Breast epithelium (tissue), 3 donors: ENCODE measurements around the gene PXDC1.

Experiments used
- CTCF ChIP-seq, 3 donors: fragments of 450-650 bp; IDR thresholded peaks; one replicate each; pipeline ENCODE4 v1.5.1; 2016 to 2017; ENCODE audit warnings: antibody characterized with exemption in 3 of 3, mild to moderate bottlenecking in 3 of 3, moderate library complexity in 3 of 3
- POLR2A ChIP-seq: fragments of 450-650 bp; IDR thresholded peaks from one replicate; pipeline ENCODE4 v1.6.1; 2016; ENCODE audit warnings: antibody characterized with exemption, mild to moderate bottlenecking, moderate library complexity
- POLR2AphosphoS5 ChIP-seq, 3 donors: sonication (generic); formaldehyde crosslinking; IDR thresholded peaks; one replicate each; pipeline ENCODE4 v1.6.1; 2017; ENCODE audit warnings: antibody characterized with exemption in 3 of 3

GRCh38 chr6:3731700-3732099 is 19.8 kb downstream of the PXDC1 start:
- no peak for TF ChIP-seq CTCF (IDR thresholded peaks at IDR 0.05)
- TF ChIP-seq POLR2AphosphoS5 (IDR thresholded peaks at IDR 0.05) = no peak
- TF ChIP-seq POLR2A = no peak
